22Rv1 (cell line): ENCODE measurements around the gene SORL1.
"Not testable (repeated sequence)": the region's sequence is repeated elsewhere in the genome, so short reads cannot be mapped to it uniquely, and the experiment has no call there.

Experiments
- H3K27ac ChIP-seq: fragments of 450-650 bp; 2 replicates; pipeline ENCODE4 v1.5.1; 2017
- ZFX ChIP-seq: fragments of 450-650 bp; IDR thresholded peaks from 2 replicates; pipeline ENCODE4 v1.6.1; 2017; ENCODE audit warnings: antibody characterized with exemption, borderline replicate concordance
- TF ChIP-seq, protein P1 (sequence below): fragments of 450-650 bp; IDR thresholded peaks from 2 replicates; pipeline ENCODE4 v1.5.1; 2017; ENCODE audit warnings: mild to moderate bottlenecking

Gene SORL1

DNA sequence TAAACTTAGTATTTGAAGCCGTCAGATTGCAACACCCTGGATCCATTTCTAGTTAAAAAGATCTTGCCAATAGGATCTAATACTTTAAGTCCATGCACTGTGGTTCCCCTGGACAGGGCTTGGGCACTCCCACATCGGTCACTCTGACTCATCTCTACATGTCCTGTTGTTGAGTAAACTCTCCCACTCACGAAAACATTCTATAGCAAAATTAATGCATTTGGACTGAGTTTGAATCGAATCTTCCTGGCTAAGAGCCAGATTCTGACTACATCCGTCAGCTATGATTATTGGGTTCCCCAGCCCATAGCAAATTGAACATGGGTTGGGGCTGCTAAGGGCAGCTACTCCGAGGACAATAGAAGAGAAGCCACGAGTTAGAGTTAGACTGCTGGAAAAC is 182.8 kb downstream of the SORL1 start:
- no peak overlapping the region for H3K27ac ChIP-seq
- no peak for TF ChIP-seq ZFX
- TF ChIP-seq, protein P1, sequence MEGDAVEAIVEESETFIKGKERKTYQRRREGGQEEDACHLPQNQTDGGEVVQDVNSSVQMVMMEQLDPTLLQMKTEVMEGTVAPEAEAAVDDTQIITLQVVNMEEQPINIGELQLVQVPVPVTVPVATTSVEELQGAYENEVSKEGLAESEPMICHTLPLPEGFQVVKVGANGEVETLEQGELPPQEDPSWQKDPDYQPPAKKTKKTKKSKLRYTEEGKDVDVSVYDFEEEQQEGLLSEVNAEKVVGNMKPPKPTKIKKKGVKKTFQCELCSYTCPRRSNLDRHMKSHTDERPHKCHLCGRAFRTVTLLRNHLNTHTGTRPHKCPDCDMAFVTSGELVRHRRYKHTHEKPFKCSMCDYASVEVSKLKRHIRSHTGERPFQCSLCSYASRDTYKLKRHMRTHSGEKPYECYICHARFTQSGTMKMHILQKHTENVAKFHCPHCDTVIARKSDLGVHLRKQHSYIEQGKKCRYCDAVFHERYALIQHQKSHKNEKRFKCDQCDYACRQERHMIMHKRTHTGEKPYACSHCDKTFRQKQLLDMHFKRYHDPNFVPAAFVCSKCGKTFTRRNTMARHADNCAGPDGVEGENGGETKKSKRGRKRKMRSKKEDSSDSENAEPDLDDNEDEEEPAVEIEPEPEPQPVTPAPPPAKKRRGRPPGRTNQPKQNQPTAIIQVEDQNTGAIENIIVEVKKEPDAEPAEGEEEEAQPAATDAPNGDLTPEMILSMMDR, result no peak

DNA sequence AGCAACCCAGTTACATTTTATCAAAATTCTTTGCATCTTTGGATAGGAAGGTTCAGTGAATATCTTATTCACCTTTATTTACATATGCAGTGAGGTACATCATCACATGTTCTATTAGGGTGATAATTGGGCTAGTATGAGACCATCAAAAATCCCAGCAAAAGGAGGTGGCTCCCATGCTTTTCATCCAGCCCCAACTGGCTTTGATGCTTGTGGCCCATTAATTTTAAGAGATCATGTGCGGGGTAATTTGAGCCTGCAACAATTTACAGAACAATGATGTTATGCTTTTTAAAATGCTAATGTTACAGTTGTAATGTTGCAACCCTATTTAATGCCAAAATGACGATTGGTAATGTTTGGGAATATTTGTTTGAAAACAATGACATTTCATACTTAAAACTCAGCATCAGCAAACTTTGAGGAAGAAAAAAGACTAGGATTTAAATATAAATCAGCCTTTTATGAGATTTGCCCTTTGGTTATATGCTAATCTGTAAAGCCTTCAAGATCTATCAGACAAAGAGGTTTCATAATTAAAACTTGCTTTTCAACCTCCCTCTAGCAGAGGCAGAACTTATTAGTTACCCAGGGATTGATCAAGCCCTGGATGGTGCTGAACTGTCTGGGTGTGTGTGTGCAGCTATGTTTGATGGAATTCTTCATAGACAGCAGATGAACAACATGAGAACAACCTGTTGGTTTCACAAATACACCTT is 184.1 kb downstream of the SORL1 start:
- no peak overlapping the region for H3K27ac ChIP-seq
- TF ChIP-seq, protein P1, result no peak
- TF ChIP-seq ZFX, result no peak

DNA sequence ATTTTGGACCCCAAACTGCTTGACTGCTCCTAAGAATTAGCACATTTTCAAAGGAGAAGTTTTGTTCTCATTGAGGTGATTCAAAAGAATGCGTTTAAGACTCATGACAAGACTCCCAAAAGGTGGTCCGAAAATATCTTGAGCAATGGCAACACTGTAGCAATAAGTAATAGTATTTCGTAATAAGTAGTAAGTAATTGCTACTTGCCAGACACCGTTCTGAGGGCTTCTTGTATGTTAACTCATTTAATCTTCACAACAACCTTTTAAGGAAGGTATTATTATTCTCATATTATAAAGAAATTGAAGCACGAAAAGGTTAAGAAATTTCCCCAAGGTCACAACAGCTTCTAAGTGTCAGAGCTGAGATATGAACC is 184.7 kb downstream of the SORL1 start:
- TF ChIP-seq, protein P1, result no peak
- TF ChIP-seq ZFX, result no peak

DNA sequence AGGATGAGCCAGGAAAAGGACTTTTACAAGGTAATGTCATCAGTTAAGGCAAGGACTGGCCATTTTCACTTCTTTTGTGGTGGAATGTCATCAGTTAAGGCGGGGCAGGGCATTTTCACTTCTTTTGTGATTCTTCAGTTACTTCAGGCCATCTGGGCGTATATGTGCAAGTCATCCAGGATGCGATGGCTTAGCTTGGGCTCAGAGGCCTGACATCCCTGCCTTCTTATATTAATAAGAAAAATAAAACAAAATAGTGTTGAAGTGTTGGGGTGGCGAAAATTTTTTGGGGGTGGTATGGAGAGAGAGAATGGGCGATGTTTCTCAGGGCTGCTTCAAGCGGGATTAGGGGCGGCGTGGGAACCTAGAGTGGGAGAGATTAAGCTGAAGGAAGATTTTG is 185.5 kb downstream of the SORL1 start:
- H3K27ac ChIP-seq, result not testable (repeated sequence)

More for the DNA sequence above, 184.7 kb downstream of the SORL1 start:
- no peak overlapping the region for H3K27ac ChIP-seq

DNA sequence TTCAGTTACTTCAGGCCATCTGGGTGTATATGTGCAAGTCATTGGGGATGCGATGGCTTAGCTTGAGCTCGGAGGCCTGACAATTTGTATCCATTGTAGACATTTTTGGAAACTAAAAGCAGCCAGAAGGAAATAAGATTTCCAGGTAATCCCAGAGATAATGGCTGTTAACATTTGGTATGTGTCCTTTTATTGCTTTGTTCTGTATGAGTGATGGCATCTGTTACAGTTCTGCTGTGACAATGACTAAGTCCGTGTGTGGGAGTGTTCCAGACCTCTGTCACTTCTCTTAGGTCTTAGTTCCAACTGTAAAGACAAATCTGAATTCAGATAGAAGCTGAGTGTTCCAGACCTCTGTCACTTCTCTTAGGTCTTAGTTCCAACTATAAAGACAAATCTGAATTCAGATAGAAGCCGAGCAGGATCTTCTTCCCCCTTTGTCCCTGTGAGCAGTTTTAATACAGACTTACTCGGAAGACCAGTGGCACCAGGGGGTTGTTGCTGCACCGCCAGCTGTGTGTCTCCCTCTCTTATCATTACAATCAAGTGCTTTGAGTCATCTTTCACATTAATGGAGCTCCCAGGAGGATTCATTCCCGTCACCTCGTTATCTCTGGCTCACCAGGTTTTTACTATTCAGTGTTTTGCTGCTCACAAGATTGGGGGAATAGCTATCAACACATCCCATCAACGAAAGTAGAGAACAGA is 191.5 kb downstream of the SORL1 start:
- TF ChIP-seq, protein P1, result no peak
- TF ChIP-seq ZFX, result no peak
- H3K27ac ChIP-seq, result no peak overlapping the region

DNA sequence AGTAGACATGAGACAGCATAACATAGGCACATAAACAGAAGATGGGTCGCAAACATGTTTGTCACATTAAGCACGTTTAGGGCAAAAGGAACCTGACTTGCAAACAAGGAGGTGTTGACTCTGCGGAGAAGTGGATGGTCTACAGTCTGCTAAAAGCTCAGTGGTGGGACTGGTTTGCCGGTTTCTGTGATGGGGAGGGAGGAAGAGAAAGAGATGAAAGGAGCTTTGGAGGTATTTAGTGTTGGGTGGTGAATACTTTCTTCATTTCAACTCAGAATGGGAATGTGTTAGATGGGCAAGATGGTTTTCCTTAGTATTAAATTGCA is 192.0 kb downstream of the SORL1 start:
- TF ChIP-seq, protein P1, result no peak
- TF ChIP-seq ZFX, result no peak

DNA sequence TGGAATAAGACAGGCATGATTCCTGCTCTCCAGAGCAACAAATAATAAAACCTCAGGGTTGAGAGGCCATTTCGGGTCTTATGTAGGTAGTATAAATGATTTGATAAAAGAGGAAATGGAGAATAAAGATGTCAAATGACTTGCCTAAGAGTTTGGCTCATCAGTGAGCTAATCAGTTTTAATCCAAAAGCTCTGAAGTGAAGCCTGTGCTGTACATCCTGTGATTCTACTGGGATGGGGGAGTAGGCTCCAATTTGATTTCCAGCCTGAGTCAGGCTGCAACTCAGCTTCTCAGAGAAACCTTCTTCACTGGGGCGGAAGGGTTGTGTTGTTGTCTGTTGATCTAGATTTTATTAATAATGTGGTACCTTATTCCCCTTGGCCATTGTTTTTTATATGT is 192.9 kb downstream of the SORL1 start:
- no peak overlapping the region for H3K27ac ChIP-seq
- TF ChIP-seq, protein P1, result no peak
- TF ChIP-seq ZFX, result no peak

More for the DNA sequence above, 192.0 kb downstream of the SORL1 start:
- H3K27ac ChIP-seq, result no peak overlapping the region
